ENCODE measurements around the gene ZNF540. TPM values are rescaled to one million over a fixed set of nuclear protein-coding genes. Genes with fewer than 3 reads are reported as not detected.

ZNF540 gene
- polyA plus RNA-seq, 1 donor (not counting 4 experiments of a cell fraction or from before 2014, with no cell fraction given): 0.35 TPM

GRCh38 chr19:37593996-37594303 is 726 bp upstream of the ZNF540 start:
- no peak for TF ChIP-seq CTCF (optimal IDR thresholded peaks at IDR 0.05 in 1 of 3, IDR thresholded peaks at IDR 0.05 in 1 of 3, conservative IDR thresholded peaks at IDR 0.05 in 1 of 3; ENCODE audit: extremely low read depth in 1 of 3, insufficient read depth in 2 of 3, low read length in 3 of 3)
- no peak for TF ChIP-seq EZH2 (IDR thresholded peaks at IDR 0.05; ENCODE audit: low read length)
- Histone ChIP-seq H2AFZ (ENCODE audit: control insufficient read depth, low read length) (peak overlapping the region; percentile 99), H3K9ac (ENCODE audit: control insufficient read depth, extremely low read depth, insufficient read depth, low read length) (peak overlapping the region; percentile 87), H3K79me2 (ENCODE audit: control insufficient read depth, insufficient read depth, low read length) (no peaks in the 10 kb centered on the region), H3K36me3 (ENCODE audit: control insufficient read depth in 2 of 2, extremely low read depth in 1 of 2, insufficient read depth in 2 of 2, low read length in 2 of 2) (no peaks in the 10 kb centered on the region), H3K27me3 (ENCODE audit: control insufficient read depth, extremely low read depth, insufficient read depth, low read length) (no peaks in the 10 kb centered on the region), H3K9me1 (ENCODE audit: control insufficient read depth, extremely low read depth, insufficient read depth, low read length) (no peaks in the 10 kb centered on the region), H3K9me3 (ENCODE audit: control insufficient read depth, low read depth, low read length) (no peaks in the 10 kb centered on the region), H3K4me1 (ENCODE audit: control insufficient read depth, extremely low read depth, insufficient read depth, low read length) (peaks cover 11% of the 10 kb centered on the region), H3K4me2 (ENCODE audit: control insufficient read depth, extremely low read depth, insufficient read depth, low read depth, low read length) (peak overlapping the region; percentile 99), H4K20me1 (ENCODE audit: control insufficient read depth, extremely low read depth, insufficient read depth, low read length) (no peaks in the 10 kb centered on the region), H3K4me3 (ENCODE audit: control insufficient read depth in 2 of 3, extremely low read depth in 1 of 3, insufficient read depth in 2 of 3, low read depth in 1 of 3, low read length in 3 of 3) (peak overlapping the region; percentile 58 to 97 (median 96)), H3K27ac (ENCODE audit: control insufficient read depth, insufficient read depth, low read length) (peak overlapping the region; percentile 89)
- DNase-seq (ENCODE audit: low read depth, low spot score) (no peak), FAIRE-seq (no peak)
- dilution Hi-C loops (cut with MboI; ENCODE audit: extremely low pct_ligation_motif_present, low sequenced_read_pairs): no loop called here

- Histone ChIP-seq H2AFZ (ENCODE audit: control insufficient read depth, low read length) (peak overlapping the region; percentile 60), H3K9me3 (ENCODE audit: control insufficient read depth, low read depth, low read length) (no peaks in the 10 kb centered on the region), H3K9ac (ENCODE audit: control insufficient read depth, extremely low read depth, insufficient read depth, low read length) (peak overlapping the region; percentile 87), H3K27ac (ENCODE audit: control insufficient read depth, insufficient read depth, low read length) (peak overlapping the region; percentile 89), H3K79me2 (ENCODE audit: control insufficient read depth, insufficient read depth, low read length) (no peaks in the 10 kb centered on the region), H4K20me1 (ENCODE audit: control insufficient read depth, extremely low read depth, insufficient read depth, low read length) (no peaks in the 10 kb centered on the region), H3K27me3 (ENCODE audit: control insufficient read depth, extremely low read depth, insufficient read depth, low read length) (no peaks in the 10 kb centered on the region), H3K36me3 (ENCODE audit: control insufficient read depth in 2 of 2, extremely low read depth in 1 of 2, insufficient read depth in 2 of 2, low read length in 2 of 2) (no peaks in the 10 kb centered on the region), H3K4me2 (ENCODE audit: control insufficient read depth, extremely low read depth, insufficient read depth, low read depth, low read length) (peak overlapping the region; percentile 99), H3K4me3 (ENCODE audit: control insufficient read depth in 2 of 3, extremely low read depth in 1 of 3, insufficient read depth in 2 of 3, low read depth in 1 of 3, low read length in 3 of 3) (peak overlapping the region; percentile 58 to 97 (median 96)), H3K4me1 (ENCODE audit: control insufficient read depth, extremely low read depth, insufficient read depth, low read length) (peaks cover 11% of the 10 kb centered on the region), H3K9me1 (ENCODE audit: control insufficient read depth, extremely low read depth, insufficient read depth, low read length) (no peaks in the 10 kb centered on the region)
- DNase-seq (ENCODE audit: low read depth, low spot score) (peak; percentile 28), FAIRE-seq (no peak)
- TF ChIP-seq CTCF (optimal IDR thresholded peaks at IDR 0.05 in 1 of 3, IDR thresholded peaks at IDR 0.05 in 1 of 3, conservative IDR thresholded peaks at IDR 0.05 in 1 of 3; ENCODE audit: extremely low read depth in 1 of 3, insufficient read depth in 2 of 3, low read length in 3 of 3) (no peak), EZH2 (IDR thresholded peaks at IDR 0.05; ENCODE audit: low read length) (no peak)
- dilution Hi-C loops (cut with MboI; ENCODE audit: extremely low pct_ligation_motif_present, low sequenced_read_pairs): no loop called here
Observed at GRCh38 chr19:37594982-37595382, 306 bp downstream of the ZNF540 start.

Data from keratinocyte (primary cell).